ENCODE results near the gene HSF2.

HSF2 gene

GRCh38 chr6:122394016-122394415, 5.4 kb upstream of the HSF2 start:
- no peak for DNase-seq (ENCODE audit: low read depth, low spot score)

- no peak for DNase-seq (ENCODE audit: low read depth, low spot score)
Measured at GRCh38 chr6:122399055-122399347, 451 bp upstream of the HSF2 start.

GRCh38 chr6:122400121-122400450, 634 bp downstream of the HSF2 start:
- DNase-seq (ENCODE audit: low read depth, low spot score), result no peak

GRCh38 chr6:122400462-122401089, 1.1 kb downstream of the HSF2 start:
- DNase-seq (ENCODE audit: low read depth, low spot score), result no peak

GRCh38 chr6:122401104-122401503, 1.7 kb downstream of the HSF2 start:
- no peak for DNase-seq (ENCODE audit: low read depth, low spot score)

GRCh38 chr6:122404444-122404843, 5.0 kb downstream of the HSF2 start:
- no peak for DNase-seq (ENCODE audit: low read depth, low spot score)

- DNase-seq (ENCODE audit: low read depth, low spot score), result no peak
Measured at GRCh38 chr6:122405417-122405816, 6.0 kb downstream of the HSF2 start.

GRCh38 chr6:122406187-122406586, 6.7 kb downstream of the HSF2 start:
- DNase-seq (ENCODE audit: low read depth, low spot score), result no peak

GRCh38 chr6:122407712-122408111, 8.3 kb downstream of the HSF2 start:
- no peak for DNase-seq (ENCODE audit: low read depth, low spot score)

- DNase-seq (ENCODE audit: low read depth, low spot score), result no peak
Measured at GRCh38 chr6:122408240-122408639, 8.8 kb downstream of the HSF2 start.

GRCh38 chr6:122408702-122409458, 9.4 kb downstream of the HSF2 start:
- DNase-seq (ENCODE audit: low read depth, low spot score), result no peak

GRCh38 chr6:122412001-122412400, 12.5 kb downstream of the HSF2 start:
- DNase-seq (ENCODE audit: low read depth, low spot score), result no peak

- no peak for DNase-seq (ENCODE audit: low read depth, low spot score)
Measured at GRCh38 chr6:122416825-122417224, 17.4 kb downstream of the HSF2 start.

GRCh38 chr6:122422003-122422402, 22.6 kb downstream of the HSF2 start:
- no peak for DNase-seq (ENCODE audit: low read depth, low spot score)

- no peak for DNase-seq (ENCODE audit: low read depth, low spot score)
Measured at GRCh38 chr6:122422614-122423267, 23.3 kb downstream of the HSF2 start.

GRCh38 chr6:122423734-122424133, 24.3 kb downstream of the HSF2 start:
- no peak for DNase-seq (ENCODE audit: low read depth, low spot score)

GRCh38 chr6:122426597-122426996, 27.1 kb downstream of the HSF2 start:
- no peak for DNase-seq (ENCODE audit: low read depth, low spot score)

GRCh38 chr6:122428781-122429180, 29.3 kb downstream of the HSF2 start:
- no peak for DNase-seq (ENCODE audit: low read depth, low spot score)

- no peak for DNase-seq (ENCODE audit: low read depth, low spot score)
Measured at GRCh38 chr6:122429323-122429722, 29.9 kb downstream of the HSF2 start.

GRCh38 chr6:122431780-122432179, 32.3 kb downstream of the HSF2 start:
- DNase-seq (ENCODE audit: low read depth, low spot score), result no peak

GRCh38 chr6:122432816-122433215, 33.4 kb downstream of the HSF2 start:
- DNase-seq (ENCODE audit: low read depth, low spot score), result no peak

- DNase-seq (ENCODE audit: low read depth, low spot score), result no peak
Measured at GRCh38 chr6:122438975-122439374, 39.5 kb downstream of the HSF2 start.

- DNase-seq (ENCODE audit: low read depth, low spot score), result no peak
Measured at GRCh38 chr6:122445274-122445673, 45.8 kb downstream of the HSF2 start.

All from ELF-1 (cell line).